Caco-2 (cell line): ENCODE results near the gene SPG7. TPM values are rescaled to one million over a fixed set of nuclear protein-coding genes. Genes with fewer than 3 reads are reported as not detected.

Source experiments
- BruUV-seq: library from RNA; stranded (reverse); fragments of 400-500 nt; replicated peaks from 2 replicates; lab custom pipeline; 2021; lab: Mats Ljungman, UMichigan
- CTCF ChIA-PET: fragments of 300-600 bp; sonication (Branson Sonifier 250); formaldehyde crosslinking; loops from one replicate; lab custom pipeline; 2022; ENCODE audit warnings: antibody characterized with exemption; lab: Charles Lee
- POLR2A ChIA-PET: fragments of 300-600 bp; sonication (Branson Sonifier 250); formaldehyde crosslinking; loops from one replicate; lab custom pipeline; 2022; ENCODE audit warnings: antibody characterized with exemption; lab: Charles Lee
- DNase-seq, 2 experiments: peaks; one replicate each; pipeline versions ENCODE4 v3.0.0 to v3.0.0-alpha.2; 2020 to 2022
- H3K27me3 ChIP-seq: replicated peaks from 2 replicates; pipeline ENCODE4 v1.6.0; 2011; ENCODE audit warnings: low read length; ENCODE audit not compliant: control insufficient read depth, insufficient read depth
- H3K36me3 ChIP-seq: 2 replicates; pipeline ENCODE4 v1.5.1; 2011; ENCODE audit warnings: low read length; ENCODE audit not compliant: control insufficient read depth, insufficient read depth
- H3K4me1 ChIP-seq: fragments of 250-450 bp; sonication (Bioruptor Pico); 2 replicates; pipeline ENCODE4 v1.5.1; 2020; ENCODE audit warnings: mild to moderate bottlenecking
- H3K4me3 ChIP-seq: 2 replicates; pipeline ENCODE4 v1.5.1; 2011; ENCODE audit warnings: low read depth, mild to moderate bottlenecking, control low read depth, low read length
- H3K9me3 ChIP-seq: fragments of 250-450 bp; sonication (Bioruptor Pico); 2 replicates; pipeline ENCODE4 v1.5.1; 2020; ENCODE audit warnings: mild to moderate bottlenecking, moderate library complexity
- H3K27ac Mint-ChIP-seq: one replicate; pipeline ENCODE4 v1.8.0; 2022; ENCODE audit warnings: mixed read lengths; ENCODE audit not compliant: unreplicated experiment
- H3K27me3 Mint-ChIP-seq: one replicate; pipeline ENCODE4 v1.8.0; 2022; ENCODE audit warnings: mixed read lengths; ENCODE audit not compliant: insufficient read depth, unreplicated experiment
- H3K36me3 Mint-ChIP-seq: one replicate; pipeline ENCODE4 v1.8.0; 2022; ENCODE audit warnings: mild to moderate bottlenecking, mixed read lengths; ENCODE audit not compliant: insufficient read depth, unreplicated experiment
- H3K4me1 Mint-ChIP-seq: one replicate; pipeline ENCODE4 v1.8.0; 2022; ENCODE audit warnings: low read depth, mixed read lengths; ENCODE audit not compliant: unreplicated experiment
- H3K4me3 Mint-ChIP-seq: one replicate; pipeline ENCODE4 v1.8.0; 2022; ENCODE audit warnings: mild to moderate bottlenecking, moderate library complexity, mixed read lengths; ENCODE audit not compliant: unreplicated experiment
- H3K9me3 Mint-ChIP-seq: one replicate; pipeline ENCODE4 v1.8.0; 2022; ENCODE audit warnings: mixed read lengths; ENCODE audit not compliant: unreplicated experiment
- intact Hi-C: fragments of 100-400 bp; cut with micrococcal nuclease; formaldehyde crosslinking; loops from one replicate; pipeline ENCODE4 v1.10.0; 2022; ENCODE audit not compliant: unreplicated experiment
- total RNA-seq: library from RNA; stranded (reverse); gene quantifications from 2 replicates; pipeline ENCODE4 v1.2.3, GENCODE V29; 2022
- TF ChIP-seq, protein P1 (sequence below), 2 experiments: fragments of 200-600 bp in 1 of 2; IDR thresholded peaks; 1 replicate in 1 of 2; 2 replicates in 1 of 2; pipeline versions ENCODE4 v1.5.1 to v1.8.0; 2011 to 2022; ENCODE audit warnings: antibody characterized with exemption in 1 of 2, control low read depth in 1 of 2, inconsistent platforms in 1 of 2, low read depth in 1 of 2, low read length in 1 of 2, mild to moderate bottlenecking in 1 of 2, moderate library complexity in 1 of 2; ENCODE audit not compliant: insufficient read depth in 1 of 2, severe bottlenecking in 1 of 2, unreplicated experiment in 1 of 2

Gene SPG7
- total RNA-seq, 1 experiment from 2014 or later: 159 TPM

DNA sequence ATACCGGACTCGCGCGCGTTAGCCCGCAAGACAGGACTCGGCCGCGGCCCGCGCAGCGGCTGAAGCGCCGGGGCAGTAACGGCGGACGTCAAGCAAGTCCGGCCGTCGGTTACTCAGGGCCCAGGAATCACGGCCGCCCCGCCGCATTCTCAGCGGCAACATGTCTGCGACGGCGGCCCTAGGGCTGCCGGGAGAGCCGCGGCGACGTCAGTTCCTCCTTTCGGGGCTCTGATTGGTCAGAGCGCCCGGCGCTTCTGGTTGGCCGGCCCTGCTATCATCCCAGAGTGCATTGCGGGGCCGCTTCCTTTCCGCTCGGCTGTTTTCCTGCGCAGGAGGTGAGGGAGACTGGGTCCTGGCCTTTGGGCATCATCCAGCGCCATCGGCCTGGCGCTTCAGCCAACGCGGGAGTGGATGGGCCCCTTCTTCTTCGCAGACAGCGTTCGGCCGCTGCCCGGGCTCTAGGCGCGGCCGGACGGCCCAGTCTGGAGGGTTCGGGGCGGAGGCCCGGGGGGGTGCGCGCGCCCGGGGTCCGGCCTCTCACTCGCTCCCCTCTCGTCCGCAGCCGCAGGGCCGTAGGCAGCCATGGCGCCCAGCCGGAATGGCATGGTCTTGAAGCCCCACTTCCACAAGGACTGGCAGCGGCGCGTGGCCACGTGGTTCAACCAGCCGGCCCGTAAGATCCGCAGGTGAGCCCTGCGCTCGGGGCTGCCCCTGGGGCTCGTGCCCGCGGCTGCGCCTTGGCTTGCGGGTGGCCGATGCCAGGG lies 52.4 kb downstream of the SPG7 start, which contains the start of gene RPL13:
RPL13 (plus strand) TSS at position 305 of the 764 bp plus-strand sequence; CDS start at position 583, 278 bp downstream.
- H3K27me3 ChIP-seq: no peaks in the 10 kb centered on the region
- peaks cover 20% of the 10 kb centered on the region for H3K36me3 ChIP-seq
- Mint-ChIP-seq H3K4me3 (peak within 1 kb of the TSS; percentile 98), H3K9me3 (no peaks in the 10 kb centered on the region), H3K36me3 (peaks cover 89% of the 10 kb centered on the region), H3K27ac (peak within 1 kb of the TSS; percentile 99), H3K27me3 (no peaks in the 10 kb centered on the region), H3K4me1 (peaks cover 33% of the 10 kb centered on the region)
- intact Hi-C loops: no loop called here
- peak; percentile 96 to 97 for DNase-seq
- TF ChIP-seq, protein P1, sequence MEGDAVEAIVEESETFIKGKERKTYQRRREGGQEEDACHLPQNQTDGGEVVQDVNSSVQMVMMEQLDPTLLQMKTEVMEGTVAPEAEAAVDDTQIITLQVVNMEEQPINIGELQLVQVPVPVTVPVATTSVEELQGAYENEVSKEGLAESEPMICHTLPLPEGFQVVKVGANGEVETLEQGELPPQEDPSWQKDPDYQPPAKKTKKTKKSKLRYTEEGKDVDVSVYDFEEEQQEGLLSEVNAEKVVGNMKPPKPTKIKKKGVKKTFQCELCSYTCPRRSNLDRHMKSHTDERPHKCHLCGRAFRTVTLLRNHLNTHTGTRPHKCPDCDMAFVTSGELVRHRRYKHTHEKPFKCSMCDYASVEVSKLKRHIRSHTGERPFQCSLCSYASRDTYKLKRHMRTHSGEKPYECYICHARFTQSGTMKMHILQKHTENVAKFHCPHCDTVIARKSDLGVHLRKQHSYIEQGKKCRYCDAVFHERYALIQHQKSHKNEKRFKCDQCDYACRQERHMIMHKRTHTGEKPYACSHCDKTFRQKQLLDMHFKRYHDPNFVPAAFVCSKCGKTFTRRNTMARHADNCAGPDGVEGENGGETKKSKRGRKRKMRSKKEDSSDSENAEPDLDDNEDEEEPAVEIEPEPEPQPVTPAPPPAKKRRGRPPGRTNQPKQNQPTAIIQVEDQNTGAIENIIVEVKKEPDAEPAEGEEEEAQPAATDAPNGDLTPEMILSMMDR (IDR thresholded peaks at IDR 0.05; ENCODE audit: insufficient read depth in 1 of 2, low read depth in 1 of 2, low read length in 1 of 2, severe bottlenecking in 1 of 2, unreplicated experiment in 1 of 2): no peak
- H3K9me3 ChIP-seq: no peaks in the 10 kb centered on the region
- CTCF ChIA-PET: no interaction called here
- no TSS peak for BruUV-seq
- peak within 1 kb of the TSS; percentile 93 for H3K4me3 ChIP-seq
- POLR2A ChIA-PET: interaction anchor here (0.7 kb wide), 1 partner anchor 126 kb away, joined by 5 read pairs; no protein-coding TSS in a partner anchor
- peaks cover 40% of the 10 kb centered on the region for H3K4me1 ChIP-seq

DNA sequence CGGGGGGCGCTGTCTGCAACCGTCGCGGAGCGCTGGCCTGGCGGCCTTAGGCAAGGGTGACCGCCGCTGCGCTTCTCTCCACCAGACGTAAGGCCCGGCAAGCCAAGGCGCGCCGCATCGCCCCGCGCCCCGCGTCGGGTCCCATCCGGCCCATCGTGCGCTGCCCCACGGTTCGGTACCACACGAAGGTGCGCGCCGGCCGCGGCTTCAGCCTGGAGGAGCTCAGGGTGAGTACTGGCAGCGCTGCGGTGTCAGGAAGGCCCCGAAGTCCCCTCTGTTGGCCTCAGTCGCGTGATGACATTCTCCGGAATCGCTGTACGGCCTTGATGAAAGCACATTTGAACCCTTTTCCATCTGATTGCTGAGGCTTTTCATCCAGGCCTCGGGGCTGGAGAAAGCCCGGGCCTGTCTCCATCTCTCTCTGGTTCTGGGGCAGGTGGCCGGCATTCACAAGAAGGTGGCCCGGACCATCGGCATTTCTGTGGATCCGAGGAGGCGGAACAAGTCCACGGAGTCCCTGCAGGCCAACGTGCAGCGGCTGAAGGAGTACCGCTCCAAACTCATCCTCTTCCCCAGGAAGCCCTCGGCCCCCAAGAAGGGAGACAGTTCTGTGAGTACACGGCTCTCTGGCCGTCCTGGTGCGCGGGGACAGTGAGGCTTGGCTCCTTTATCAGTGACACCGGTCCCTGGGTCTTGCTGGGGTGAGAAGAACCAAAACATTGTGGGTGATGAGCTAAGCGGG lies 53.1 kb downstream of the SPG7 start:
- Mint-ChIP-seq H3K27ac (peak overlapping the region; percentile 83), H3K9me3 (no peaks in the 10 kb centered on the region), H3K4me1 (peaks cover 34% of the 10 kb centered on the region), H3K36me3 (peaks cover 92% of the 10 kb centered on the region), H3K4me3 (peak overlapping the region; percentile 98), H3K27me3 (no peaks in the 10 kb centered on the region)
- no peaks in the 10 kb centered on the region for H3K9me3 ChIP-seq
- peaks cover 20% of the 10 kb centered on the region for H3K36me3 ChIP-seq
- peaks cover 40% of the 10 kb centered on the region for H3K4me1 ChIP-seq
- TF ChIP-seq, protein P1 (IDR thresholded peaks at IDR 0.05; ENCODE audit: insufficient read depth in 1 of 2, low read depth in 1 of 2, low read length in 1 of 2, severe bottlenecking in 1 of 2, unreplicated experiment in 1 of 2): no peak
- DNase-seq: no peak
- POLR2A ChIA-PET: interaction anchor here (0.5 to 0.7 kb wide), 2 partner anchors 72 to 125 kb away, joined by 5 to 8 read pairs; no protein-coding TSS in a partner anchor
- intact Hi-C loops: no loop called here
- no TSS peak for BruUV-seq
- no peaks in the 10 kb centered on the region for H3K27me3 ChIP-seq
- CTCF ChIA-PET: no interaction called here
- peak overlapping the region; percentile 93 for H3K4me3 ChIP-seq

DNA sequence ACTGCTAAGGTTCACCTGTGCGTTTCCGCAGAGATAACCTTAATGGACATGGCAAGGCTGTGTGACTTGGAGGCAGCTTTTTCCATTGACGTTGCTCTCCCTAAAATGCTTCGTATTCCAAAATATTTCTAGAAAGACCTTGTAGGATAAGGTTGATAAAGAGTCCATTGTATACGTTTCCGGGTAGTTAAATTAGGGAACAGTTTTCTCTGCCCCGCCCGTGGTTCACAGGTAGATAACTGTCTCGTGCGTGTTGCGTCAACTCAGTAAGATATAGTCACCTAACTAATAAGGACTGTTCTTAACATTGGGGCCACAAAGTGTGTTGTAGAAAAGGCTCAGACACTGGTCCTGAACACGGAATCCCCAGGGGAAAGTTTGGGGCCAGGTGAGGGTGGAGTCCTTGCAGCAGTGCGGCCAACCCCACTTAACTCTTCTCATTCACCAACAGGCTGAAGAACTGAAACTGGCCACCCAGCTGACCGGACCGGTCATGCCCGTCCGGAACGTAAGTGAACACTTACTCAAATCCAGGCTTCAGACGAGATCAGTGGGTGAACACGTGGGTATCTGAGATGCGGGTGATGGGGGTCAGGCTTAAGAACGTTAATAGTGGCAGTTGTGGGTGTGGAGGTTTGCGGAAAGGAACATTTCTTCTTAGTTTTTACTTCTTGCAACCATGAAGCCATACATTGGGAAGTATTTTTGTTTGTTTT lies 53.8 kb downstream of the SPG7 start:
- TSS peak; percentile 40 for BruUV-seq
- H3K36me3 ChIP-seq: peaks cover 20% of the 10 kb centered on the region
- intact Hi-C loops: no loop called here
- H3K4me3 ChIP-seq: peak overlapping the region; percentile 93
- peak overlapping the region; percentile 83 for H3K27ac Mint-ChIP-seq
- TF ChIP-seq, protein P1 (IDR thresholded peaks at IDR 0.05; ENCODE audit: insufficient read depth in 1 of 2, low read depth in 1 of 2, low read length in 1 of 2, severe bottlenecking in 1 of 2, unreplicated experiment in 1 of 2): no peak
- no peak for DNase-seq
- no peaks in the 10 kb centered on the region for H3K27me3 ChIP-seq
- peaks cover 40% of the 10 kb centered on the region for H3K4me1 ChIP-seq
- peak overlapping the region; percentile 98 for H3K4me3 Mint-ChIP-seq
- ChIA-PET CTCF (no interaction called here), POLR2A (no interaction called here)
- no peaks in the 10 kb centered on the region for H3K9me3 ChIP-seq
- H3K27me3 Mint-ChIP-seq: no peaks in the 10 kb centered on the region
- H3K36me3 Mint-ChIP-seq: peaks cover 94% of the 10 kb centered on the region
- H3K9me3 Mint-ChIP-seq: no peaks in the 10 kb centered on the region
- H3K4me1 Mint-ChIP-seq: peaks cover 34% of the 10 kb centered on the region
